Small intestine (tissue), 7 donors: ENCODE data around the gene WDR82. TPM values are rescaled to one million over a fixed set of nuclear protein-coding genes. Genes with fewer than 3 reads are reported as not detected.
A peak's percentile ranks its signal among the peaks of the same experiment; 100 is the strongest.

Experiments
- DNase-seq, 2 donors: peaks; one replicate each; pipeline versions ENCODE4 v3.0.0 to v3.0.0-alpha.2; 2013
- FAIRE-seq: peaks from 2 replicates; lab custom pipeline; 2012; peaks lifted over from hg19 to GRCh38; lab: Jason Lieb, UNC
- H3K27ac ChIP-seq, 3 donors: one replicate each; pipeline ENCODE4 v1.5.1; 2013; ENCODE audit warnings: low read length in 2 of 3, mild to moderate bottlenecking in 2 of 3, control low read depth in 1 of 3, inconsistent platforms in 1 of 3, low read depth in 1 of 3, moderate library complexity in 1 of 3
- H3K27me3 ChIP-seq, 3 donors: one replicate each; pipeline ENCODE4 v1.6.1; 2013; ENCODE audit warnings: low read length in 3 of 3, inconsistent platforms in 1 of 3; ENCODE audit not compliant: control insufficient read depth in 3 of 3, insufficient read depth in 3 of 3
- H3K36me3 ChIP-seq, 3 donors: one replicate each; pipeline ENCODE4 v1.6.1; 2013; ENCODE audit warnings: low read length in 3 of 3, inconsistent platforms in 1 of 3, low read depth in 1 of 3, mild to moderate bottlenecking in 1 of 3, moderate library complexity in 1 of 3; ENCODE audit not compliant: control insufficient read depth in 3 of 3, insufficient read depth in 2 of 3
- H3K4me1 ChIP-seq, 3 donors: one replicate each; pipeline ENCODE4 v1.6.1; 2013; ENCODE audit warnings: low read length in 2 of 3, inconsistent platforms in 1 of 3, low read depth in 1 of 3, mild to moderate bottlenecking in 1 of 3, moderate library complexity in 1 of 3; ENCODE audit not compliant: control insufficient read depth in 3 of 3, insufficient read depth in 2 of 3
- H3K4me3 ChIP-seq, 3 donors: one replicate each; pipeline ENCODE4 v1.5.1; 2013; ENCODE audit warnings: low read length in 3 of 3, control low read depth in 1 of 3, inconsistent platforms in 1 of 3, low read depth in 1 of 3, mild to moderate bottlenecking in 1 of 3, moderate library complexity in 1 of 3
- H3K9me3 ChIP-seq, 2 donors: one replicate each; pipeline ENCODE4 v1.6.1; 2013; ENCODE audit warnings: low read depth in 1 of 2, low read length in 1 of 2; ENCODE audit not compliant: control insufficient read depth in 2 of 2, insufficient read depth in 1 of 2
- WGBS, 3 donors: extraction: QIAGEN DNeasy Blood & Tissue Kit; methylation state at CpG; one replicate each; pipeline ENCODE4 v1.1.7; 2013; 5-methylcytosine and 5-hydroxymethylcytosine counted together
- polyA plus RNA-seq, 4 donors: library from polyadenylated mRNA; stranded (reverse) in 3 of 4; unstranded in 1 of 4; fragments of 200-250 nt in 3 of 4; fragments of 120-200 nt in 1 of 4; gene quantifications; one replicate each; pipeline versions ENCODE4 v1.2.1 to v1.2.3, GENCODE V29; 2013
- donor health status: healthy with polysubstance abuse.
- donor health status: control.
- donor health status: control.
- donor health status: Bipolar disorder and iron deficiency.
- donor health status: healthy.

WDR82 gene
- polyA plus RNA-seq, 4 donors = 25.9 to 64.3 (median 36.1) TPM

GRCh38 chr3:52213901-52214300 is 64.5 kb downstream of the WDR82 start:
- no peak for DNase-seq
- H3K4me3 ChIP-seq = no peak overlapping the region
- peaks cover 4 to 51% (median 6%) of the 10 kb centered on the region in 3 donors for H3K4me1 ChIP-seq
- H3K9me3 ChIP-seq = no peaks in the 10 kb centered on the region
- FAIRE-seq = no peak
- no peaks in the 10 kb centered on the region for H3K27me3 ChIP-seq
- peaks cover 13 to 69% (median 29%) of the 10 kb centered on the region in 3 donors for H3K36me3 ChIP-seq
- H3K27ac ChIP-seq = no peak overlapping the region

DNA sequence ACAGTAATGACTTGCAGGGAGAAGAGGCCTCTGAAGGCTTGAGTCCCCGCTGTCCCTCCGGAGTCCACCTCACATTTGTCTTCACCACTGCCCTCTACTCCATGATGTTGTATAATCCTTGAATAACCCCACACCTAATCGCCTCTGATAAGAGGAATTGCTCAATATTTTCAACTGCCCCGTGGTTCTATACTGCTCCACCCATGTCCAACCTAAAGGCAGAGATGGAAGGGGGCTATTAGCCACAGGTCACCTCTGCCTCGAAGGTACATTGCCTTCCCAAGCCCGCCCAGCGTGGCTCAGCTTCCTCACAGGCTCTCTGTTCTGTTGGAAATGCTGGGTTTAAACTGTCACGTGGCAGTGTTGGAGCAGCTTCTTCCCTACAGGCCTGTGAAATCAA is 65.4 kb downstream of the WDR82 start:
- Histone ChIP-seq H3K4me3 (no peak overlapping the region), H3K4me1 (peaks cover under 1 to 49% (median 4%) of the 10 kb centered on the region in 3 donors), H3K27ac (no peak overlapping the region), H3K9me3 (no peaks in the 10 kb centered on the region), H3K36me3 (peaks cover 16 to 76% (median 35%) of the 10 kb centered on the region in 3 donors), H3K27me3 (no peaks in the 10 kb centered on the region)
- no peak for FAIRE-seq
- WGBS, 3 donors = 60 to 83% (median 67%) methylated on average over 8 of the region's 8 CpGs
- DNase-seq = peak in 1 of 2 donors; percentile 19

DNA sequence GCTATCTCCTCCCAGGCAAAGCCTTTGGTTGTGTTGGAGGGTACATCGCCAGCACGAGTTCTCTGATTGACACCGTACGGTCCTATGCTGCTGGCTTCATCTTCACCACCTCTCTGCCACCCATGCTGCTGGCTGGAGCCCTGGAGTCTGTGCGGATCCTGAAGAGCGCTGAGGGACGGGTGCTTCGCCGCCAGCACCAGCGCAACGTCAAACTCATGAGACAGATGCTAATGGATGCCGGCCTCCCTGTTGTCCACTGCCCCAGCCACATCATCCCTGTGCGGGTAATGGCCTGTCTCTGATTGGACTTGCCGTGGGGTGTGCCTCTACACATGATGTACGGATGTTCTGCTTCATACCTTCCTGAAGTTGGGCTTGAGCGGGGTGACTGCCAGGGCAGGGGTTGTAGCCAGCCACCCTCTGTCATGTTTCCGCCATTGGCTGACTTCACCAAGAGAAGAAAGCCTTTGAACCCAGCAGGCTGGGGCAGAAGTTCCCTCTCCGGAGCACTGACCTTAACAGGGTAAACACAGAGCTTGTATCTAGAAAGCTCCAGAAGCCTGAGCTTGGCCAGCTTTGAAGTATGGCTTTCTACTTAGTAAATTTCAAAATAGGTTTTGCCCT is 67.1 kb downstream of the WDR82 start:
- FAIRE-seq (no peak), DNase-seq (peak in 1 of 2 donors; percentile 31)
- Histone ChIP-seq H3K27me3 (no peaks in the 10 kb centered on the region), H3K4me1 (peaks cover 0 to 33% (median under 1%) of the 10 kb centered on the region in 3 donors), H3K27ac (peak overlapping the region in 1 of 3 donors; percentile 74), H3K4me3 (no peak overlapping the region), H3K36me3 (peaks cover 18 to 82% (median 41%) of the 10 kb centered on the region in 3 donors), H3K9me3 (no peaks in the 10 kb centered on the region)
- WGBS, 3 donors = 95 to 97% (median 96%) methylated on average over 18 of the region's 18 CpGs

GRCh38 chr3:52210550-52211046 is 67.9 kb downstream of the WDR82 start:
- FAIRE-seq (no peak), DNase-seq (peak; percentile 18 to 92)
- Histone ChIP-seq H3K36me3 (peaks cover 20 to 80% (median 42%) of the 10 kb centered on the region in 3 donors), H3K9me3 (no peaks in the 10 kb centered on the region), H3K27ac (peak overlapping the region in 1 of 3 donors; percentile 74), H3K4me1 (peaks cover 0 to 33% (median 0%) of the 10 kb centered on the region in 3 donors), H3K4me3 (no peak overlapping the region), H3K27me3 (no peaks in the 10 kb centered on the region)
- WGBS, 3 donors = 73 to 76% (median 74%) methylated on average over 6 of the region's 6 CpGs

GRCh38 chr3:52210037-52210436 is 68.4 kb downstream of the WDR82 start:
- peaks cover 23 to 77% (median 42%) of the 10 kb centered on the region in 3 donors for H3K36me3 ChIP-seq
- DNase-seq = peak in 1 of 2 donors; percentile 36
- no peaks in the 10 kb centered on the region for H3K9me3 ChIP-seq
- peak overlapping the region in 1 of 3 donors; percentile 36 for H3K27ac ChIP-seq
- H3K27me3 ChIP-seq = no peaks in the 10 kb centered on the region
- no peak overlapping the region for H3K4me3 ChIP-seq
- peaks cover 0 to 33% (median 0%) of the 10 kb centered on the region in 3 donors for H3K4me1 ChIP-seq
- FAIRE-seq = no peak

GRCh38 chr3:52208556-52208955 is 69.9 kb downstream of the WDR82 start:
- Histone ChIP-seq H3K4me3 (no peak overlapping the region), H3K27ac (no peak overlapping the region), H3K4me1 (peaks cover 0 to 36% (median 0%) of the 10 kb centered on the region in 3 donors), H3K9me3 (no peaks in the 10 kb centered on the region), H3K27me3 (no peaks in the 10 kb centered on the region), H3K36me3 (peaks cover 32 to 75% (median 52%) of the 10 kb centered on the region in 3 donors)
- DNase-seq (no peak), FAIRE-seq (no peak)
- 83 to 87% (median 87%) methylated on average over 4 of the region's 4 CpGs for WGBS, 3 donors

DNA sequence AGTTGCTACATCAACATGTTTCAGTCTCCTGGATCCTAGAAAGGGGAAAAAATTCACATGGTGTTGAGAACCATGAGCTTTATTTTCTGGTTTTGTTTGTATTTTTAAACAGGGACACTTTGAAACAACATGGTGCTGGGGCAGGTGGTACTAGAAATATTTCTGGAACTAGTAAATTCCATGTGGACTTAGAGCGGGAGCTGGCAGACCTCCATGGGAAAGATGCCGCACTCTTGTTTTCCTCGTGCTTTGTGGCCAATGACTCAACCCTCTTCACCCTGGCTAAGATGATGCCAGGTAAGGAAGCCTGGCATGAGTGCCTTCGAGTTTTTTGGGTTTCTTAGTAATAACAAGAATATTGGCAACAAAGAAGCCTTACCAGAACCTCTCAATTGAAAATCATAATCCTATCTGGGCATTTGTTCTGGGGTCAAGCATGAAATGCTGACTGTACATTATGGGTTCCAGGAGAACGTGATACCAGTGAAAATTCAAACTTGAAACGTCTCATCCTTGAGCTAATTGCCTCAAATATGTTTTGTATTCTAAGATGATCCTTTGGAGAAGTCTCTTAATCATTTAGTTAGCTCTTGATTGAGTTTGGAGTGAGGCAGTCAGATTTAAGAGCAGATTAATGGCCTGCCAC is 72.6 kb downstream of the WDR82 start:
- no peak for DNase-seq
- H3K9me3 ChIP-seq = no peaks in the 10 kb centered on the region
- peaks cover 0 to 13% (median 0%) of the 10 kb centered on the region in 3 donors for H3K4me1 ChIP-seq
- no peak for FAIRE-seq
- H3K36me3 ChIP-seq = peaks cover 34 to 66% (median 46%) of the 10 kb centered on the region in 3 donors
- 85 to 89% (median 89%) methylated on average over 6 of the region's 6 CpGs for WGBS, 3 donors
- H3K27ac ChIP-seq = no peak overlapping the region
- no peak overlapping the region for H3K4me3 ChIP-seq
- no peaks in the 10 kb centered on the region for H3K27me3 ChIP-seq
